Breast epithelium (tissue), 3 donors: ENCODE measurements around the gene DISP3.

Experiments
- POLR2A ChIP-seq: fragments of 450-650 bp; IDR thresholded peaks from one replicate; pipeline ENCODE4 v1.6.1; 2016; ENCODE audit warnings: antibody characterized with exemption, mild to moderate bottlenecking, moderate library complexity
- TF ChIP-seq, protein P1 (sequence below), 3 donors: fragments of 450-650 bp; IDR thresholded peaks; one replicate each; pipeline ENCODE4 v1.5.1; 2016 to 2017; ENCODE audit warnings: antibody characterized with exemption in 3 of 3, mild to moderate bottlenecking in 3 of 3, moderate library complexity in 3 of 3

DNA sequence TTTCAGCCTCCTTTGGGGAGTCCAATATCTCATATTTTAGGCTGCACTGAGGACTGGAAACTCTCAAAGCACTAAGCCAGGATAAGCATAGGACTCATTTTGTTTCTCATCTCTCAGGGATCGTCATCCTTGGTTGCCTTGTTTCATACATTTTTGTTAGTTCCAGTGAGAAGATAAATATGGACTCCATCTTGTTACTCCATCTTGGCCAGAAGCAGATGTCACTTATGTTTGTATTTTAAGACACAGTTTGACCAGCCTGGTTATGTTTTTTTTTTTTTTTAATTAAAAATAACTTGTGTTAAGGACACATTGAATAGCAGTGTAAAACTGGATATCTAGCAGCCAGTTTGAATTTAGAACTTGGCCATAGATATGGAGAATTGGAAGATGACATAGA lies 34.7 kb downstream of the DISP3 start:
- TF ChIP-seq, protein P1, sequence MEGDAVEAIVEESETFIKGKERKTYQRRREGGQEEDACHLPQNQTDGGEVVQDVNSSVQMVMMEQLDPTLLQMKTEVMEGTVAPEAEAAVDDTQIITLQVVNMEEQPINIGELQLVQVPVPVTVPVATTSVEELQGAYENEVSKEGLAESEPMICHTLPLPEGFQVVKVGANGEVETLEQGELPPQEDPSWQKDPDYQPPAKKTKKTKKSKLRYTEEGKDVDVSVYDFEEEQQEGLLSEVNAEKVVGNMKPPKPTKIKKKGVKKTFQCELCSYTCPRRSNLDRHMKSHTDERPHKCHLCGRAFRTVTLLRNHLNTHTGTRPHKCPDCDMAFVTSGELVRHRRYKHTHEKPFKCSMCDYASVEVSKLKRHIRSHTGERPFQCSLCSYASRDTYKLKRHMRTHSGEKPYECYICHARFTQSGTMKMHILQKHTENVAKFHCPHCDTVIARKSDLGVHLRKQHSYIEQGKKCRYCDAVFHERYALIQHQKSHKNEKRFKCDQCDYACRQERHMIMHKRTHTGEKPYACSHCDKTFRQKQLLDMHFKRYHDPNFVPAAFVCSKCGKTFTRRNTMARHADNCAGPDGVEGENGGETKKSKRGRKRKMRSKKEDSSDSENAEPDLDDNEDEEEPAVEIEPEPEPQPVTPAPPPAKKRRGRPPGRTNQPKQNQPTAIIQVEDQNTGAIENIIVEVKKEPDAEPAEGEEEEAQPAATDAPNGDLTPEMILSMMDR (IDR thresholded peaks at IDR 0.05), result no peak
- no peak for TF ChIP-seq POLR2A
